Peyer's patch (tissue), 4 donors: ENCODE results near the gene UGCG.

ENCODE experiments used
- CTCF ChIP-seq, 6 experiments: fragments of 450-650 bp in 4 of 6; fragments of 200-600 bp in 2 of 6; sonication (generic) in 1 of 6; IDR thresholded peaks; one replicate each; pipeline ENCODE4 v1.5.1; 2017 to 2019; ENCODE audit warnings: antibody characterized with exemption in 6 of 6, mild to moderate bottlenecking in 3 of 6, moderate library complexity in 1 of 6
- POLR2A ChIP-seq, 2 donors: fragments of 450-650 bp; IDR thresholded peaks; one replicate each; pipeline ENCODE4 v1.5.1; 2017; ENCODE audit warnings: antibody characterized with exemption in 2 of 2, mild to moderate bottlenecking in 2 of 2, moderate library complexity in 2 of 2

- no peak for TF ChIP-seq POLR2A (IDR thresholded peaks at IDR 0.05)
- no peak for TF ChIP-seq CTCF (IDR thresholded peaks at IDR 0.05)
Observed at GRCh38 chr9:111902391-111903139, 6.0 kb downstream of the UGCG start.
